Measurements from ENCODE around the gene RBM4B.

RBM4B gene

DNA sequence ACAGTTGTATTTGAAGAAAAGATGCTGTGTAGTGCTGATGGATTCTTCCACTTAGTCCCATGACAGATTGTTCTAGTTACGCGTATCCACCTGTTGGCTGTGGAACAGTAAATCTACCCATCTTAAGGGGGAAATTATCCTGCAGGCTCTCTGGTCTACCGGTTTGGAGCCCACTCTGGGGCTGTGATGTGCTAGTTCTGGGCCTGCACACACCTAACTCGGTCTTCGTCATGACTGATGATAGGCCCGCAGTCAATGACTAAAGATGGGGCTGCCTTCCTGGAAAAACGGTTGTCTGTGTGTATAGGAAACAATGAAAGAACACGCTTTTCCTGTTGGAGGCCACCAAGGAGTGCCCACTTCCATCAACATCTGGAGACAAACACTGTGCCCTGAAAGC lies 6.2 kb upstream of the RBM4B start:
- no peak for FAIRE-seq
- no peak for DNase-seq (ENCODE audit: insufficient read length)
- TF ChIP-seq TAF1 (IDR thresholded peaks at IDR 0.05; ENCODE audit: borderline replicate concordance, low read depth, low read length) = no peak
- no peak for TF ChIP-seq POLR2A (IDR thresholded peaks at IDR 0.05; ENCODE audit: low read depth, low read length)
- no peak for TF ChIP-seq POLR2AphosphoS5 (IDR thresholded peaks at IDR 0.05; ENCODE audit: low read depth, low read length)

DNA sequence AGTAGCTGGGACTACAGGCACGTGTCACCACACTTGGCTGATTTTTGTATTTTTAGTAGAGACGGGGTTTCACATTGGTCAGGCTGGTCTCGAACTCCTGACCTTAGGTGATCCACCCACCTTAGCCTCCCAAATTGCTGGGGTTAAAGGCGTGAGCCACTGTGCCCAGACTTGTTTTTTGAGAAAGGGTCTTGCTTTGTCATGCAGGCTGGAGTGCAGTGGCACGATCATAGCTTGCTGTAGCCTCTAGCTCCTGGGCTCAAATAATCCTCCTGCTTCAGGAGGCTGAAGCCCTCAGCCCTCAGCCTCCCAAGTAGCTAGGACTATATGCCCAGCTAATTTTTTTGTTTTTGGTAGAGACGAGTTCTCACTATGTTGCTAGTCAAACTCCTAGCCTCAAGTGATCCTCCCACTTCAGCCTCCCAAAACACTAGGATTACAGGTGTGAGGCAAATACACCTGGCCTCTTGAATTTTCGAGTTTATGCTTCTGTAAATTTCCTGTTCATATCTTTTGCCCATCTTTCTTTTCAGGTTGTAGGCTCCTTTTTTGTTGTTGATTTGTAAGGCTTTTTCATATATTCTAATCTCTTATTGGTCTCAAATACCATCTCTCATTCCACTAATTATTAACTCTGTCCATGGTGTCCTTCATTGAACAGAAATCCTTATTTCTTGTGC lies 3.4 kb upstream of the RBM4B start:
- FAIRE-seq = no peak
- no peak for DNase-seq (ENCODE audit: insufficient read length)
- TF ChIP-seq TAF1 (IDR thresholded peaks at IDR 0.05; ENCODE audit: borderline replicate concordance, low read depth, low read length) = no peak
- no peak for TF ChIP-seq POLR2AphosphoS5 (IDR thresholded peaks at IDR 0.05; ENCODE audit: low read depth, low read length)
- no peak for TF ChIP-seq POLR2A (IDR thresholded peaks at IDR 0.05; ENCODE audit: low read depth, low read length)

DNA sequence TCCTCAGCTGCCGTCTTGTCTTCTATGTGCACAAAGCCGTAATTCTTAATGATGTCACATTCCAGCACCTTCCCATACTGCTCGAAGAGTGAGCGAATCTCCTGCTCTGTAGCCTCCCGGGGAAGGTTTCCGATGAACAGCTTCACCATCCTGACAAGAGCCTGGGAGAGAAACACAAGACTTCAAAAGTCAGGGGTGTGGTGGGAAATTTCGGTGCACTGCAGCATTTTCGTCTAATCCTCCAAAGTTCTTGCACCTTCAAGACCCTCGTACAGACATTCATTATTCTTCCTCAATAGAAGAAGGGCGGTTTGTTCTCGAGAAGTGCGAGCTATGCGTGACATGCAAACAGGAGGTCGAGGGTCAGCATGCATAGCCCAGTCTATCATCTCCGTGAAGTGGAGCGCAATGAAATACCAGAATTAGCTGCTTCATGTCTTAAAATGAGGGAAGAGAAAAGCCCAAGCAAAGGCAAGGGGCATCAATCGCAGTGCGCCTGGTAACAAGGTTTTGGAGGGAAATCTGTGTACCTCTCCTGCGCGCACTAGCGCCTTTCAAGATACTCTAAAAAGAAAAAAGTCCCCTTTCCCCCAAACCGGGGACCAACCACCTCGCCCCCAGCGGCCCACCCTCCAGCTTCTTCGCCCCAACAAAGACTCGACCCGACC lies 622 bp downstream of the RBM4B start:
- TF ChIP-seq POLR2A (IDR thresholded peaks at IDR 0.05; ENCODE audit: low read depth, low read length) (no peak), TAF1 (IDR thresholded peaks at IDR 0.05; ENCODE audit: borderline replicate concordance, low read depth, low read length) (no peak), POLR2AphosphoS5 (IDR thresholded peaks at IDR 0.05; ENCODE audit: low read depth, low read length) (no peak)
- FAIRE-seq (peak; percentile 90), DNase-seq (ENCODE audit: insufficient read length) (no peak)

DNA sequence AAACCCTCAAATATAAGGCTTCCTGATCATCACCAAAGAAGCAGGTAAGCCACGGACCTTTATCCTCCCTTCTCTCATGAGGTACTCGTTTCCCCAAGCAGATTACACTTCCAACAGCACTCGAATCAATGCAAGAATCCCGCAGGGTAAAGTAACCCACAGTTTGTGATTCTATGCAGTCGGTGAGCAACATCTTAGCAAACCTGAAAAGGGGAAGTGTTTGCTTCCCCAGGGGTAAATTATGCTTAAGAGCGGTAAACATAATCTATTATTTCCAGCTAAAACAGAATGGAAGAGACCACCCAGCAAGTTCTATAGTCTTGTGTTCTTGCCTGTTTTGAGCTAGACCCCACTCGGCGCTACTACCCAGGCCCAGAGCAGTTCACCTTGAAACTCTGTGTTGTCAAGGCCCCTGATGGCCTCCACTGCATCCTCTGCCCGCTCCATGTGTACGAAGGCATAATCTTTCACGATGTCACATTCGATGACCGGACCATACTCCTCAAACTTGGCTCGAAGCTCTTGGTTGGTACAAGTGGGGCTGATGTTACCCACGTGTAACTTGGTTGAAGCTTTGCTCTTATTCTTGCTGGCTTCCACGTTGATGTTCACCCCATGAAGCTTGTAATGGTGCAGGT lies 1.3 kb downstream of the RBM4B start:
- FAIRE-seq (no peak), DNase-seq (ENCODE audit: insufficient read length) (no peak)
- TF ChIP-seq TAF1 (IDR thresholded peaks at IDR 0.05; ENCODE audit: borderline replicate concordance, low read depth, low read length) = no peak
- TF ChIP-seq POLR2AphosphoS5 (IDR thresholded peaks at IDR 0.05; ENCODE audit: low read depth, low read length) = no peak
- TF ChIP-seq POLR2A (IDR thresholded peaks at IDR 0.05; ENCODE audit: low read depth, low read length) = no peak

DNA sequence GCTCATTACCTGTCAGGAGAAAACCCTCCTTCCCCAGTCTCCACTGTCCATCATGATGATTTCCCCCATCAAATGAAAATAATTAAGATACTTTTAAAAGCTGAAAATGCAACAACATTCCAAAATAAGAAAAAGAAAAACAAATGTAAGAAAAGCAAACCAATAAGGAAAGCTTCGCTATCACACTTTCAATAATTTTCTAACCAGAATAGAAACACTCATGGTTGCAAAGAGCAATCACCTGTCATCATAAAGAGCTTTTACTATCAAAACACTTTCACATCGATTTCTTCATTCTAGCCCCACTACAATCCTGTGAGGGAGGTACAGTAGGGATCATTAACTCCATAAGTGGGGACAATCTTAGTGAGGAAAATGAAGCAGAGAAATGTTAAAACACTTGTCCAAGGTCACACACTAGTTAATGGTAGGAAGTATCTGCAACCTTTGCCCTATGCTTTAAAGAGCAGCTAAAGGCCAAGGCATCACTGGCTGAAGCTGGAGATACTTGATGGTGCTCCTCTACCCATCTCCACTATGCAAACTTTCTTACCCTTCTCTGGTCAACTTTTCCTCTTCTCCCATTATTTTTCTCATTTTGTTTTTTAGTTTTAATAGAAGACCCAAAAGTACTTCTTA lies 2.6 kb downstream of the RBM4B start:
- DNase-seq (ENCODE audit: insufficient read length) = no peak

DNA sequence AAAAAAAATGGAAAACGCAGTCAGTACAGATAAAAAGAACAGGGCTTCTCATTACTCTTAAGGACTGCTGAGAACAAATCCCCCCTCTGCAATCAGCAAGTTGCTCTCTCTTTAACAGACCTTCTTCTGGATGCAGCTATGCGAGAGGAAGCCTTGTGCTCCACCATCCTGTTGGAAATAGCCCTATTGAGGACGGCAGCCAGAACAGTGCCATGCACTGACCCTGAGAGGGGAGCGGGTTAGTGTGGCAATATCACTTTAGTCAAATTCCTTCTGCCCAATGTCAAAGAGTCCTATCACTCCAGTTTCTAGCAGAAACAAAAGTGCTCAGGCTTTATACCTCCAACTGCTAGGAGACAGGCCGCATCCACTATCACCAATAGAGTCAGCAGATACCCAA lies 6.9 kb downstream of the RBM4B start:
- no peak for TF ChIP-seq POLR2AphosphoS5 (IDR thresholded peaks at IDR 0.05; ENCODE audit: low read depth, low read length)
- no peak for TF ChIP-seq POLR2A (IDR thresholded peaks at IDR 0.05; ENCODE audit: low read depth, low read length)
- no peak for TF ChIP-seq TAF1 (IDR thresholded peaks at IDR 0.05; ENCODE audit: borderline replicate concordance, low read depth, low read length)
- DNase-seq (ENCODE audit: insufficient read length) (no peak), FAIRE-seq (no peak)

More for the DNA sequence above, 2.6 kb downstream of the RBM4B start:
- no peak for FAIRE-seq
- TF ChIP-seq POLR2AphosphoS5 (IDR thresholded peaks at IDR 0.05; ENCODE audit: low read depth, low read length) = no peak; the same call in 1 of the 2 replicates
- no peak for TF ChIP-seq TAF1 (IDR thresholded peaks at IDR 0.05; ENCODE audit: borderline replicate concordance, low read depth, low read length)
- no peak for TF ChIP-seq POLR2A (IDR thresholded peaks at IDR 0.05; ENCODE audit: low read depth, low read length)

DNA sequence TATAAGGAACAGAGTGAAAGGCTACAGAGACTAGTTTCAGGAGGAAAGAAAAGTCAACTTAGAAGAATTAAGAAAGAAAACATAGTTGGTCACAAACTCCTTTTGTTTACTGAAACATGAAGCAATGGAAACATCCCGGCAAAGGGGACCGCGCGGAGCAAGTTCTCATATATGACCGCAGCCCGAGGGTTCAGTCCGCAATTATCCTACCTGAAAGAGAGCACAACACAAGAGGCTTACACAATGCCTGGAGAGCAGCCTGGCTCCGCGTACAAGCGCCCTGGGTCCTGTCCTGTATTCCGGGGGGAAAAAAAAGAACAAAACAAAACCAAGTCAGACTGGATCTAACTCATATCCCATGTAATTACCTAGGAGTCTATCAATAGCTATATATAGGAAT lies 12.3 kb downstream of the RBM4B start:
- no peak for FAIRE-seq
- no peak for DNase-seq (ENCODE audit: insufficient read length)
- TF ChIP-seq POLR2A (IDR thresholded peaks at IDR 0.05; ENCODE audit: low read depth, low read length) = 0 out of 2 replicates have a peak, but pooled peaks have one; percentile 3
- no peak for TF ChIP-seq POLR2AphosphoS5 (IDR thresholded peaks at IDR 0.05; ENCODE audit: low read depth, low read length)

DNA sequence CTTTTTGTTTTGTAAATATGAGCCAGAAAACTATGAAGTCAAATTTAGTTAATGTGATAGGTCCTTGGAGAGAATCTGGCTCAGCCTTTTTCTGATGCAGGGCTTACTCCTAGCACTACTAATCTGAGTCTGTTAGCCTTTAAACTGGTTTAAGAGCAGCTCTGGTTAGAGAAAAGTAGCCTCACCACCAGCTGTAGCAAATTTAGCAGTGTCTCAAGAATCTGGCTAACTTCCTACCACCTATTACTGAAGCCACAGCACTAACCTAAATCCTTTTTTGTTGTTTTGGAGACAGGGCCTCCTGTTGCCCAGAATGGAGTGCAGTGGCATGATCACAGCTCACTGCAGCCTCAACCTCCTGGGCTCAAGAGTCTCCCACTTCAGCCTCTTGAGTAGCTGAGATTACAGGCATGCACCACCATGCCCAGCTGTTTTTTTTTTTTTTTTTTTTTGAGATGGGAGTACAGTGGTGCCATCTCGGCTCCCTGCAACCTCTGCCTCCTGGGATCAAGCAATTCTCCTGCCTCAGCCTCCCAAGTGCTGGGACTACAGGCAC lies 13.9 kb downstream of the RBM4B start:
- FAIRE-seq (no peak), DNase-seq (ENCODE audit: insufficient read length) (no peak)
- TF ChIP-seq POLR2AphosphoS5 (IDR thresholded peaks at IDR 0.05; ENCODE audit: low read depth, low read length) (no peak), POLR2A (IDR thresholded peaks at IDR 0.05; ENCODE audit: low read depth, low read length) (no peak), TAF1 (IDR thresholded peaks at IDR 0.05; ENCODE audit: borderline replicate concordance, low read depth, low read length) (no peak)

DNA sequence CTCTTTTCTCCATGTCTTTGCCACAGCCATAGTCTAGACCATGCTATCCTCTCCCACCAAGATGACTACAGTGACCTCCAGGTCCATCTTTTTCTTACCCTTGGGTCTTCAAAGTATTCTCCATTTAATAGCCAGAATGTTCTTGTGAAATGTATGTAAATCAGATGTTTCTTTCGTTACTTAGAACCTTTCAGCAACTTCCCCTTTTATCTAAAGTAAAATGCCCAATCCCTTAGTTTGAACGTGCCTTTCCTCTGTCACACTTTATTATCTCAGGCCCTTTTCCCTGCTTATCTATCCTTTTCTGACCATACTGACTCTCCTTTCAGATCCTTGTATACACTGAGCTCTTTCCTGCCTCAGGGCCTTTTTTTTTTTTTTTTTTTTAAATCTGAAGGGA lies 17.9 kb downstream of the RBM4B start:
- TF ChIP-seq POLR2AphosphoS5 (IDR thresholded peaks at IDR 0.05; ENCODE audit: low read depth, low read length) (no peak), TAF1 (IDR thresholded peaks at IDR 0.05; ENCODE audit: borderline replicate concordance, low read depth, low read length) (no peak), POLR2A (IDR thresholded peaks at IDR 0.05; ENCODE audit: low read depth, low read length) (no peak)
- no peak for DNase-seq (ENCODE audit: insufficient read length)
- FAIRE-seq = peak; percentile 46

DNA sequence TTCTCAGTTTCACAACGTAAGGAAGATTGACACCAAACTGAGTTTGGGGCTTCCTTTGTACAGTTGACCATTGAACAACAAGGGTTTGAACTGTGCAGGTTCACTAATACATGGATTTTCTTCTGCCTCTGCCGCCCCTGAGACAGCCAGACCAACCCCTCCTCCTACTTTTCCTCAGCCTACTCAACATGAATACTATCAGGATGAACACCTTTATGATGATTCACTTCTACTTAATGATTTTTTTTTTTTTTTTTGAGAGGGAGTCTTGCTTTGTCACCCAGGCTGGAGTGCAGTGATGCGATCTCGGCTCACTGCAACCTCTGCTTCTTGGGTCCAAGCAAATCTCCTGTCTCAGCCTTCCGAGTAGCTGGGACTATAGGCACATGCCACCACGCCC lies 24.6 kb downstream of the RBM4B start:
- TF ChIP-seq TAF1 (IDR thresholded peaks at IDR 0.05; ENCODE audit: borderline replicate concordance, low read depth, low read length) (no peak), POLR2A (IDR thresholded peaks at IDR 0.05; ENCODE audit: low read depth, low read length) (no peak), POLR2AphosphoS5 (IDR thresholded peaks at IDR 0.05; ENCODE audit: low read depth, low read length) (no peak)
- DNase-seq (ENCODE audit: insufficient read length) (no peak), FAIRE-seq (no peak)

DNA sequence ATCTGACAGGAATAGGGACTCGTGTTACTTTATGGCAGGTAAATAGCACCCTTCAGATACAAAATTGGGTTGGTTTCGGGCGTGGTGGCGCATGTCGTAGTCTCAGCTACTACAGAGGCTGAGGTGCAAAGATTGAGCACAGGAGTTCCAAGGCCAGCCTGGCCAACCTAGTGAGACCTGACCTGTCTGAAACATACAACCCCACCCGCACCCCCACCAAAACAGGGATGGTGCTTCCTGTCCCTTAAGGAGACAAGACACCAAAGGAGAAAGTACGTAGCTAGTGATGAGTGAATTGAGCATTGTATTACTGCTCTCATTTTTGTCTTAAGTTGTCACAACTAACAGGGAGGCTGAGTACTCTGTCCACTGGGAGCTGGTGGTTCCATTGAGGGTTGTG lies 25.0 kb downstream of the RBM4B start:
- FAIRE-seq = no peak
- 0 out of 2 replicates have a peak, but pooled peaks have one; percentile 43 for TF ChIP-seq POLR2A (IDR thresholded peaks at IDR 0.05; ENCODE audit: low read depth, low read length)
- no peak for TF ChIP-seq TAF1 (IDR thresholded peaks at IDR 0.05; ENCODE audit: borderline replicate concordance, low read depth, low read length)
- TF ChIP-seq POLR2AphosphoS5 (IDR thresholded peaks at IDR 0.05; ENCODE audit: low read depth, low read length) = peak; percentile 72

More for the DNA sequence above, 25.0 kb downstream of the RBM4B start:
- DNase-seq (ENCODE audit: insufficient read length) = no peak
